Osteocyte (in vitro differentiated cells): ENCODE results near the gene CFAP61. TPM values are rescaled to one million over a fixed set of nuclear protein-coding genes. Genes with fewer than 3 reads are reported as not detected.
"Not testable (repeated sequence)": the region's sequence is repeated elsewhere in the genome, so short reads cannot be mapped to it uniquely, and the experiment has no call there.

Source experiments
- DNase-seq: peaks from one replicate; pipeline ENCODE4 v3.0.0; 2021; ENCODE audit warnings: mixed read lengths; ENCODE audit not compliant: unreplicated experiment; ENCODE audit errors: extremely low spot score
- H3K27ac Mint-ChIP-seq: one replicate; pipeline ENCODE4 v1.8.0; 2021; ENCODE audit warnings: mild to moderate bottlenecking, mixed read lengths; ENCODE audit not compliant: unreplicated experiment
- H3K27me3 Mint-ChIP-seq: one replicate; pipeline ENCODE4 v1.8.0; 2021; ENCODE audit warnings: mixed read lengths; ENCODE audit not compliant: unreplicated experiment
- H3K36me3 Mint-ChIP-seq: one replicate; pipeline ENCODE4 v1.8.0; 2021; ENCODE audit warnings: mixed read lengths; ENCODE audit not compliant: unreplicated experiment
- H3K4me1 Mint-ChIP-seq: one replicate; pipeline ENCODE4 v1.8.0; 2021; ENCODE audit warnings: mixed read lengths; ENCODE audit not compliant: unreplicated experiment
- H3K4me3 Mint-ChIP-seq: one replicate; pipeline ENCODE4 v1.8.0; 2021; ENCODE audit warnings: mild to moderate bottlenecking, moderate library complexity, mixed read lengths; ENCODE audit not compliant: unreplicated experiment
- H3K9me3 Mint-ChIP-seq: one replicate; pipeline ENCODE4 v1.8.0; 2021; ENCODE audit warnings: mixed read lengths; ENCODE audit not compliant: unreplicated experiment
- total RNA-seq: library from RNA; stranded (reverse); gene quantifications from 2 replicates; pipeline ENCODE4 v1.2.1, GENCODE V29; 2021
- TF ChIP-seq, protein P1 (sequence below): fragments of 200-600 bp; sonication (generic); IDR thresholded peaks from 2 replicates; pipeline ENCODE4 v1.5.0; 2021; ENCODE audit warnings: antibody characterized with exemption, mild to moderate bottlenecking, moderate library complexity

CFAP61 gene
- total RNA-seq, 1 donor from 2014 or later, result not detected

DNA sequence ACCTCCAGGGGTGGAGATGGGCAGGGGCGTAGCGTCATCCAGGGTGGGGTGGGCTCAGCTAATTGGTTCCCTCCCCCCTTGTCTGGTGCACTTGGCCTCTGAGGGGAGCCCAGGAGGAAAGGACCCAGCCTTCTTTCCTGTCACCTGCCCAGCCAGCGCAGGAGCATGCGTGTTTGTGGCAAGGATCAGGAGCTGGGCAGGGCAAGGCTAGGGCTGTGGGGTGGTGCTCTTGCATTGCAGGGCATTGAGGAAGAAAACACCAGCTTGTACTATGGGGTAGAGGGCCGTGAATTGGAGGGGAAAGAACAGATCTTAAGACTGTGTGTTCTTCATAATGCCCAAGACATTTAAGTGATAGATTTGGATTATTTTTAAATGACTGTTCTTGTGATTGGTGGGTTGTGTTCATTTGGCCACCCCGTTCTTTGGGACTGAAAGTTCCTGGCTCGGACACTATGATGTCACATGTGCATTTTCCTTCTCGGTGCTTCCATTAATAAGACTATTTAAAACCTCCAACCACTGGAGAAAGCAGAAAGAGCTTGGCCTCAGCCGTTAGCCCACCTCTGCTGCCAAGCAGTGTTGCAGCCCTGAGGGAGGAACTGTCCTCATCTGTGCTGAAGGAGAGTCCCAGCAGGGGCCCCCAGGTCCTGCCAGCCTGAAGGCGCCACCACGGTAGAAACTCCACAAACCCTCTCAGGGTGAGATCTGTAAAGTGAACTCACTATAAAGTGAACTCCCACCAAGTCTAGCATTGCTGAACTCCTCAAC is 179.4 kb downstream of the CFAP61 start:
- no peak overlapping the region for H3K4me3 Mint-ChIP-seq
- no peak overlapping the region for H3K27ac Mint-ChIP-seq
- no peaks in the 10 kb centered on the region for H3K36me3 Mint-ChIP-seq
- no peaks in the 10 kb centered on the region for H3K9me3 Mint-ChIP-seq
- H3K4me1 Mint-ChIP-seq, result no peaks in the 10 kb centered on the region
- TF ChIP-seq, protein P1, sequence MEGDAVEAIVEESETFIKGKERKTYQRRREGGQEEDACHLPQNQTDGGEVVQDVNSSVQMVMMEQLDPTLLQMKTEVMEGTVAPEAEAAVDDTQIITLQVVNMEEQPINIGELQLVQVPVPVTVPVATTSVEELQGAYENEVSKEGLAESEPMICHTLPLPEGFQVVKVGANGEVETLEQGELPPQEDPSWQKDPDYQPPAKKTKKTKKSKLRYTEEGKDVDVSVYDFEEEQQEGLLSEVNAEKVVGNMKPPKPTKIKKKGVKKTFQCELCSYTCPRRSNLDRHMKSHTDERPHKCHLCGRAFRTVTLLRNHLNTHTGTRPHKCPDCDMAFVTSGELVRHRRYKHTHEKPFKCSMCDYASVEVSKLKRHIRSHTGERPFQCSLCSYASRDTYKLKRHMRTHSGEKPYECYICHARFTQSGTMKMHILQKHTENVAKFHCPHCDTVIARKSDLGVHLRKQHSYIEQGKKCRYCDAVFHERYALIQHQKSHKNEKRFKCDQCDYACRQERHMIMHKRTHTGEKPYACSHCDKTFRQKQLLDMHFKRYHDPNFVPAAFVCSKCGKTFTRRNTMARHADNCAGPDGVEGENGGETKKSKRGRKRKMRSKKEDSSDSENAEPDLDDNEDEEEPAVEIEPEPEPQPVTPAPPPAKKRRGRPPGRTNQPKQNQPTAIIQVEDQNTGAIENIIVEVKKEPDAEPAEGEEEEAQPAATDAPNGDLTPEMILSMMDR, result no peak
- no peaks in the 10 kb centered on the region for H3K27me3 Mint-ChIP-seq
- DNase-seq, result no peak

DNA sequence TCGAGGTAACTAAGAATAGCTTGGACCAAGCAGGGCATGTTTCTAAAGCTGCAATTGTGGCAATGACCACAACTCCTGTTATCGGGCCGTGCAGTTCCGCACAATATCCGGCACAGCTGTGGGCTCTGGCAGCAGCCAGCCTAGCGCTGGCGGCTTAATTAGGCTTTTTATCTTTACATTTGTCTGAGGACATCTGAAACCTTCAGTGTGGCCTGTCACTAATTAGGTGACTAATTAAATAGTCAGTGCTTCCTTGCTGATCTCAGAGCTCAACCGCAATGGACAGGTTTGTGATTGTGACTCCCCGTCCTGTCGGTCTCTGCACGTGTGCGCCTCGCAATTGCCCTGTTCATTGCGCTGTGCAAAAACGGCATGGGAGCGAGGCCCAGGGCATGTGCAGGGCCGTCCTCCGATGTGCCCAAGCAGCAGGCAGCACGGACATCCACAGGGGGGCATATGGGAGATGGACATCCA is 180.7 kb downstream of the CFAP61 start:
- no peak for DNase-seq
- H3K36me3 Mint-ChIP-seq, result no peaks in the 10 kb centered on the region
- peaks cover 6% of the 10 kb centered on the region for H3K27me3 Mint-ChIP-seq
- H3K27ac Mint-ChIP-seq, result no peak overlapping the region
- no peak overlapping the region for H3K4me3 Mint-ChIP-seq
- H3K9me3 Mint-ChIP-seq, result no peaks in the 10 kb centered on the region
- no peaks in the 10 kb centered on the region for H3K4me1 Mint-ChIP-seq
- TF ChIP-seq, protein P1, result no peak

DNA sequence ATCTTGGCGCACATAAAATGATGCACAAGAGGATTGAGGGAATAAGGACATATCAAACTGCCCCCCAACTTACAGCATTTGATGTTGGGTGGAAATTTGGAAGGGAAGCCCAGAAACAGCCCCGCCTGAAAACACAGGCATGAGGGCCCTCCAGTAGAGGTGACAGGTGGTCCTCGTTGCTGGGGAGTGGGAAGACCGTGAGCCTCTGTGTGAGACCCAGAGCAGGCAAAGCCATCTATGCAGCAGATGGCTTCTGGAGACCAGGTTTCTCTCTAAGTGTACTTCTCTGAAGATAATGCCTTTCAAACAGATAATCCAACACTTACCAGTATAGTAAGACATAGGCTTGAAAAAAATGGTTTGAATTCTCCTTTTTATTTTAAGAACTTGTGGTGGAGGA is 183.3 kb downstream of the CFAP61 start:
- Mint-ChIP-seq H3K4me1 (no peaks in the 10 kb centered on the region), H3K36me3 (no peaks in the 10 kb centered on the region), H3K9me3 (no peaks in the 10 kb centered on the region), H3K27ac (no peak overlapping the region), H3K4me3 (no peak overlapping the region), H3K27me3 (peaks cover 7% of the 10 kb centered on the region)
- DNase-seq, result no peak
- TF ChIP-seq, protein P1, result no peak

DNA sequence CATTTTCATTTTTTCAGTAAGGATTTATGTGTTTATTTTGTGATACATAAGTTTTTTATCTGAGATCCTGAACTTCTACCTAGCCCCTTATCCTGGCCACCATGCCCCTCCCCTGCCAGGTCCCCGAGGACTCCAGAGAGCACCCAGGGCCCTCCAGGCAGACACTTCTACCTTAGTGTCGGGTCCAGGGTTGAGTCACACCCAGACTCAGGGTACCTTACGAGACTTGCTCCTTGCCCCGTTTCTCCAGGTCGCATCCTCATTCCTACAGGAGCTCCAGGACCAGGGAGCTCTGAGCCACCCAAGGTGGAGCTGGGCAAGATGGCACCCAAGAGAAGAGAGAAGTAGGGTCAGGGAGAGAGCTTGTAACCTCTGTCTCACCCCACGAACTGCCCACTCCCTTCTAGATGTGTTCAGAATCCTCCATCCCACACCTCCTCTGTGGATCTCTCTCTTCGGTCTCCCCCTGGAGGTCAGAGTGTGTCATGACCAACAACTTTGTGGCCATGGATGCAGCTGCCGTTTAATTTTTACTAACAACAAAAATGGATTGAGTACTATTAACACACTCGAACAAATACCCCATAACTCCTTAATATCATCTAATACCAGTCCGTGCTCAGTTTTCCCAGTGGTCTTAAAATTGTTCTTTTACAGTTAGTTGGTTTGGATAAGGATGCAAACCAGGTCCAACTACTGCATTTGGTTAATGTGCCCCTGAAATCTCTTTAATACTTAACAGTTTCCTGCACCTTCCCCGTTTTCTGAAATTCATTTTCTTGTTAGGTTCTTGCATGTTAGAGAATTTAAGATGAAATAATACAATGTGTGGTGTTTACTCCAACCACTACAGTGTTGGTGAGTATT is 185.0 kb downstream of the CFAP61 start:
- Mint-ChIP-seq H3K9me3 (no peaks in the 10 kb centered on the region), H3K36me3 (no peaks in the 10 kb centered on the region), H3K4me1 (no peaks in the 10 kb centered on the region), H3K27ac (no peak overlapping the region), H3K27me3 (peaks cover 7% of the 10 kb centered on the region), H3K4me3 (no peak overlapping the region)
- no peak for DNase-seq
- TF ChIP-seq, protein P1, result peak; percentile 71

DNA sequence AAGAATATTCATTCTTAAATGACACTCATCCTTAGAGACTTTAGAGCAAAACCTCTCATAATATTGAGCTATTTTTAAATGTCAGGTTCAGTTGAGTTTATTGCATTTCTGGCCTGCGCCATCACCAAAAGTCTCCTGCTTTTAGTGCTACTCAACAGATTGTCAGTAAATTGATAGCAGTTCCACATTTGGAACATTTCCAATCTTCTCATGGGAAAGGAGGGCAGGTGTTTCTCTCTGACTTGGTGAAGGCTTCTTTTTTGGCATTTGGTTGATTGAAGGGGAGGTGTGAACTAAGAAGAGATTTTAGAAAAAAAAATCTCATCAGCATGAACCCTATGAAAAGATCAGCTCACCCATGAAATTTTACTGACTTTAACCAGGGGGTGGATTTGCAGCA is 189.6 kb downstream of the CFAP61 start:
- Mint-ChIP-seq H3K4me3 (no peak overlapping the region), H3K9me3 (no peaks in the 10 kb centered on the region), H3K27me3 (peaks cover 7% of the 10 kb centered on the region), H3K4me1 (no peaks in the 10 kb centered on the region), H3K36me3 (no peaks in the 10 kb centered on the region), H3K27ac (no peak overlapping the region)
- TF ChIP-seq, protein P1, result no peak
- DNase-seq, result no peak

DNA sequence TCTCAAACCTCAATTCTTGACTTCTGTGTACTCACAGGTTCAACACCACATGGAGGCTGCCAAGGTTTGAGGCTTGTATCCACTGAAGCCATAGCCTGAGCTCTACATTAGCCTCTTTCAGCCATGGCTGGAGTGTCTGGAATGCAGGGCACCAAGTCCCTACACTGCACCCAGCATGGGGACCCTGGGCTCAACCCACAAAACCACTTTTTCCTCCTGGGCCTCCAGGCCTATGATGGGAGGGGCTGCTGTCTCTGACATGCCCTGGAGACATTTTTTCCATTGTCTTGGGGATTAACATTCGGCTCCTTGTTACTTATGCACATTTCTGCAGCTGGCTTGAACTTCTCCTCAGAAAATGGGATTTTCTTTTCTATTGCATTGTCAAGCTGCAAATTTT is 192.1 kb downstream of the CFAP61 start:
- H3K27ac Mint-ChIP-seq, H3K4me1 Mint-ChIP-seq, H3K9me3 Mint-ChIP-seq, H3K36me3 Mint-ChIP-seq, H3K27me3 Mint-ChIP-seq, H3K4me3 Mint-ChIP-seq, DNase-seq: not testable (repeated sequence)
